GM20431 (cell line): Measurements from ENCODE around the gene MAP3K14.

Experiments used
- in situ Hi-C: fragments of 300-500 bp; cut with MseI, MboI; formaldehyde crosslinking; loops from one replicate; pipeline ENCODE4 v1.15.0; 2020; ENCODE audit warnings: low sequenced_read_pairs; ENCODE audit not compliant: unreplicated experiment

MAP3K14 gene

GRCh38 chr17:45287526-45288500, 29.0 kb downstream of the MAP3K14 start:
- in situ Hi-C loops, result no loop called here

- in situ Hi-C loops, result no loop called here
Measured at GRCh38 chr17:45286286-45286685, 30.5 kb downstream of the MAP3K14 start.

GRCh38 chr17:45284176-45285140, 32.4 kb downstream of the MAP3K14 start:
- in situ Hi-C loops, result no loop called here

- in situ Hi-C loops, result no loop called here
Measured at GRCh38 chr17:45283711-45284110, 33.1 kb downstream of the MAP3K14 start.

- in situ Hi-C loops, result no loop called here
Measured at GRCh38 chr17:45282683-45283644, 33.9 kb downstream of the MAP3K14 start.

DNA sequence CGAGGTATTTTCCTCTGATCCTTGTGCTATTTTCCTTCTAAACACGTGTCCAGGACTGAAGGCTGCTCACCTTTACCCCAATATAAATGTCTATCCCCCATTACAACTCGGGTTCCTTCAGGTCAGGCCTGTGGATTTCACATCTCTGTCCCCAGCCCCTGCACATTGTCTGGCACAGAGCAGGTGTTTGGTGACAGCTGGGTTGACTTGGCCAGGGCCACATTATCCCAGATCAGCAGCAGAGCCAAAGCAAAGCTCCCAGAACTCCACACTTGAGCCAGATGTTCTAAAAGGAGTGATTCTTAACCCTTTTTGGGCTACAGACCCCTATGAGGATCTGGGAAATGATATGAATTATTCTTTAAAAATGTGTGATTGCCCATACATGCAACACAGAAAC, 36.9 kb downstream of the MAP3K14 start:
- in situ Hi-C loops, result loop anchor here (5.0 kb wide), 1 partner anchor 107 kb away; no protein-coding TSS in a partner anchor

DNA sequence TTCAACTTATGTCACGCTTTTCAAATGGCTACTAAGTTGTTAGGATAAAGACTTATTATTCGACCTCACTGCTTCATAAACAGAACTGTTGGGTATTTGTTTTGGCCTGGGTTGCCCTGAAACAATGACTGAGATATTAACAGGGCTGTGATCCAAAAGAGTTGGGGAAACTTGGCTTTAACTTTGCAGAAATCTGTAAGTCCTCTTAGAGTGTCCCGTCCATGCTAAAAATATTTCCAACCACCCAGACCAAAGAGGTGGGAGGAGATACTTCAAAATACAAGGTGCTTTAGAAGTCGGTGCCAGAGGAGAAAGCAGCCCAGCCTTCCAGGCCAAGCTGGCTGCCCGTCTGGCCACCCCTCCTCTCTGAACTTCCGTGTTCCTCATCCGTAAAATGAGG, 38.8 kb downstream of the MAP3K14 start:
- in situ Hi-C loops, result loop anchor here (5.0 kb wide), 1 partner anchor 109 kb away; no protein-coding TSS in a partner anchor

- in situ Hi-C loops, result loop anchor here (5.0 kb wide), 1 partner anchor 110 kb away; no protein-coding TSS in a partner anchor
Measured at GRCh38 chr17:45277216-45277849, 39.5 kb downstream of the MAP3K14 start.

GRCh38 chr17:45276031-45276430, 40.8 kb downstream of the MAP3K14 start:
- in situ Hi-C loops, result loop anchor here (5.0 kb wide), 1 partner anchor 111 kb away; no protein-coding TSS in a partner anchor

- in situ Hi-C loops, result no loop called here
Measured at GRCh38 chr17:45274033-45274432, 42.8 kb downstream of the MAP3K14 start.

GRCh38 chr17:45273551-45273957, 43.3 kb downstream of the MAP3K14 start:
- in situ Hi-C loops, result no loop called here

- in situ Hi-C loops, result no loop called here
Measured at GRCh38 chr17:45271603-45272002, 45.2 kb downstream of the MAP3K14 start.

DNA sequence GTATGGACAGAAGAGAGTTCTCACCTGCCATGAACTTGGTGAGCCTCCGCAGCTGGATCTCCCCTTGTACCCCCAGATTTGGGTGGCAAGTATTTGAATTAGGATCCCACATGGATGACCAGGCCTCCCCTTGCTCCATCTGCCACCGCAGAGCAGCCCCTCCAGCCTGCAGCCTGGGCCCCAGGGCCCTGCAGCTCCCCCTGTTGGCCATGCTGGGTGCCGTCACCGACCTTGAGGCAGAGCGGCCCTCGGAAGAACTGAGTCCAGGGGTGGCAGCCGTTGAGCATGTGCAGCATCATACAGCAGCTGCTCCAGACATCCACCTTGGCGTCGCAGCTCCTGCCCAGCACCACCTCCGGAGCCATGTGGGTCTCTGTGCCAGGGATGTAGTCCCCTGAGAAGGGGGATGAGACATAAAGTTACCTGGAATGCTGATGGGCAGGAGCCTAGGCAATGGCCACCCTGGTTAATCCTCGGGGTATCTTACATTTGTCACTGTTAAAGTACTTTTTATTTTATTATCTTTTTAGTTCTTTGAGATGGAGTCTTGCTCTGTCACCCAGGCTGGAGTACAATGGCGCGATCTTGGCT, 45.9 kb downstream of the MAP3K14 start:
- in situ Hi-C loops, result no loop called here

DNA sequence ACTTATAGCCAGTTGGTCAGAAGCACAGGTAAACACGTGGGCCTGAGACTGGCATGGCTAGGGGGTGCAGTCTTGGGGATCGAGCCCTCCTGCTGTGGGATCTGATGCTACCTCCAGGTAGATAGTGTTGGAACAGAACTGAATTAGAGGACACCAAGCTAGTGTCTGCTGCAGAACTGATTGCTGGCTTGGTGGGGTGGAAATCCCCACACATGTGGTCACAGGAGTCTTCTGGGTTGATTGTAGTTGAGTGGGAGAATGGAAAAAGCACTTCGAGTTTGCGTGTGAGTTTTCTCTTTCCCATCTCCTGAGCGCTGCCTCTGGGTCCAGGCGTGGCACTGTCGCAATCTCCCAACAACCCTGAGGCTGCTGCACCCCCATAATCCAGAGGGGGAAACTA, 46.9 kb downstream of the MAP3K14 start:
- in situ Hi-C loops, result loop anchor here (10.0 kb wide), 1 partner anchor 55 kb away; no protein-coding TSS in a partner anchor

DNA sequence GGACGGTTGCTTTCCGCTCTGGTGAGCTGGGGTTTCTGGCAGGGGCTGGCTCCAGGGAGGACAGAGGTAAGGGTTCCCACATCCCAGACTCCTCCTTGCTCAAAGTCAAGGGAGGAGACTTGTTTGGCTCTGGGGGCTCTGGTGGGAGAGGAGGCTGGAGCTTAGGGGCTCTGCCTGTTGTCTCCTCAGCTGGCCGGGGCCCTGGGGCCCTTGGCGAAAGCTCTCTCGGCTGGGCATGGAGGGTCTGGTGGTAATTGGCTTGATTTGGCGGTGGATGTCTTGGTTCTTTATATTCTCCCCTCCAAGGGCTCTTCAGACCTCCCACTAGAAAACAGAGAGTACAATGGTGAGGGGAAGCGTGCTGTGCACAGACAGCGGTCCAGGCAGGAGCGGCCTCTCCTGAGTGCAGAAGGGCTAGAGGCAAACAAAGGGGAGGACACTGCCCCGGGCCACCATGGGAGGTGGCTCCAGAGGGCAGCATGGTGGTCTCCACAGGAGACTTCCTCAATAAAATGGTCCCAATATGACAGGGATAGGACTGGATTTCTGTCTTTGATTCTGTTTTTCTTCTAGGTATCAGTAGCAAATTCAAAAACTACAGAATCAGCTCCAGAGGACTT, 49.3 kb downstream of the MAP3K14 start:
- in situ Hi-C loops, result loop anchor here (10.0 kb wide), 1 partner anchor 53 kb away; no protein-coding TSS in a partner anchor

DNA sequence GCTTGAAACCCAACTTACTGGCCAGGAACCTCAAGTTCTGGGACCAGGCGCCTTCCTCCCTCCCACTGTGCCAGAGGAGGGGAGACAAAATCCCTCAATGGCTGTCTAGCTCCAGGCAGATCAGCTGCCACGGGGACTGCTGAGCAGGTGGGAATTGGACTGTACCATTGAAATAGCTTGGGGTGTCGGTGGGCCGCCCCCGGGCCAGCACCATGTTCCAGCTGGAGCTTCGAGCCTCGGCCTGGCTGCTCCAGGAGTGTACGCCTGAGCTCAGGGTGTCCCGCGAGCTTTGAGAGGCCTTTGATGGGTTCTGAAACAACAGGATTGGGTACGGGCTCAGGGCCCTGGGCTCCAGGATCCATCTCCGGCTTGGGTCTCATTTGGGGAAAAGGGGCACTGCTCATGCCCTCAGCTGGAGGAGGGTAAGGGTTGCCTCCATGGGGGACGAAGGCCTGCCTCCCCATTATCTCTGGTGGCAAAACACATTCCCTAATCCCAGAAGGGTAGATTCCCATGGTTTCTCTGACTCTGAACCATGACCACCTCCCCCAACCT, 50.4 kb downstream of the MAP3K14 start:
- in situ Hi-C loops, result loop anchor here (10.0 kb wide), 1 partner anchor 52 kb away; no protein-coding TSS in a partner anchor

GRCh38 chr17:45265821-45266220, 51.0 kb downstream of the MAP3K14 start:
- in situ Hi-C loops, result loop anchor here (10.0 kb wide), 1 partner anchor 51 kb away; no protein-coding TSS in a partner anchor
